ENCODE data around the gene MAP7D3.

The MAP7D3 gene

GRCh38 chrX:136211766-136212556 is 39.2 kb downstream of the MAP7D3 start:
- no peak overlapping the region for H3K4me3 Mint-ChIP-seq
- peaks cover 31% of the 10 kb centered on the region for H3K9me3 Mint-ChIP-seq
- no peak overlapping the region for H3K27ac Mint-ChIP-seq
- peaks cover 16% of the 10 kb centered on the region for H3K36me3 Mint-ChIP-seq (ENCODE audit: low read depth)
- no peak for DNase-seq
- H3K4me1 Mint-ChIP-seq: peaks cover 26% of the 10 kb centered on the region
- TF ChIP-seq, protein P1, sequence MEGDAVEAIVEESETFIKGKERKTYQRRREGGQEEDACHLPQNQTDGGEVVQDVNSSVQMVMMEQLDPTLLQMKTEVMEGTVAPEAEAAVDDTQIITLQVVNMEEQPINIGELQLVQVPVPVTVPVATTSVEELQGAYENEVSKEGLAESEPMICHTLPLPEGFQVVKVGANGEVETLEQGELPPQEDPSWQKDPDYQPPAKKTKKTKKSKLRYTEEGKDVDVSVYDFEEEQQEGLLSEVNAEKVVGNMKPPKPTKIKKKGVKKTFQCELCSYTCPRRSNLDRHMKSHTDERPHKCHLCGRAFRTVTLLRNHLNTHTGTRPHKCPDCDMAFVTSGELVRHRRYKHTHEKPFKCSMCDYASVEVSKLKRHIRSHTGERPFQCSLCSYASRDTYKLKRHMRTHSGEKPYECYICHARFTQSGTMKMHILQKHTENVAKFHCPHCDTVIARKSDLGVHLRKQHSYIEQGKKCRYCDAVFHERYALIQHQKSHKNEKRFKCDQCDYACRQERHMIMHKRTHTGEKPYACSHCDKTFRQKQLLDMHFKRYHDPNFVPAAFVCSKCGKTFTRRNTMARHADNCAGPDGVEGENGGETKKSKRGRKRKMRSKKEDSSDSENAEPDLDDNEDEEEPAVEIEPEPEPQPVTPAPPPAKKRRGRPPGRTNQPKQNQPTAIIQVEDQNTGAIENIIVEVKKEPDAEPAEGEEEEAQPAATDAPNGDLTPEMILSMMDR (IDR thresholded peaks at IDR 0.05): no peak
- H3K27me3 Mint-ChIP-seq (ENCODE audit: low read depth, poor library complexity): peaks cover 4% of the 10 kb centered on the region

DNA sequence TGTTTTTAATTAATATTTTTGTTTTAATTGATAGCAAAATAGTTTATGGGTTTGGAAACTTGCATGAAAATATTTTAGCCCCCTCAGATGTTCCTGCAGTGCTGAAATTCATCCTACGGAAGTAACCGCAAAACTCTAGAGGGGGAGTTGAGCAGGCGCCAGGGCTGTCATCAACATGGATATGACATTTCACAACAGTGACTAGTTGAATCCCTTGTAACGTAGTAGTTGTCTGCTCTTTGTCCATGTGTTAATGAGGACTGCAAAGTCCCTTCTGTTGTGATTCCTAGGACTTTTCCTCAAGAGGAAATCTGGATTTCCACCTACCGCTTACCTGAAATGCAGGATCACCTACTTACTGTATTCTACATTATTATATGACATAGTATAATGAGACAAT is 40.4 kb downstream of the MAP7D3 start:
- peaks cover 34% of the 10 kb centered on the region for H3K9me3 Mint-ChIP-seq

DNA sequence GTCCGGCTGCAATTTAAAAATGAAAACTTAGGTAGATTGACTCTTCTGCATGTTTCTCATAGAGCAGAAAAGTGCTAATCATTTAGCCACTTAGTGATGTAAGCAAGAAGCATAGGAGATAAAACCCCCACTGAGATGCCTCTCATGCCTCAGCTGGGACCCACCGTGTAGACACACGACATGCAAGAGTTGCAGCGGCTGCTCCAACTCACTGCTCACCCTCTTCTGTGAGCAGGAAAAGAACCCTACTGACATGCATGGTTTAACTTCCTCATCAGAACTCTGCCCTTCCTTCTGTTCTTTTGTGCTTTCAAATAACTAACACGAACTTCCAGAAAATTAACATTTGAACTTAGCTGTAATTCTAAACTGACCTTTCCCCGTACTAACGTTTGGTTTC is 41.0 kb downstream of the MAP7D3 start:
- Mint-ChIP-seq H3K4me1 (peaks cover 26% of the 10 kb centered on the region), H3K27ac (no peak overlapping the region), H3K36me3 (ENCODE audit: low read depth) (peaks cover 17% of the 10 kb centered on the region), H3K27me3 (ENCODE audit: low read depth, poor library complexity) (peaks cover 10% of the 10 kb centered on the region), H3K4me3 (no peak overlapping the region), H3K9me3 (peaks cover 33% of the 10 kb centered on the region)
- DNase-seq: no peak
- TF ChIP-seq, protein P1 (IDR thresholded peaks at IDR 0.05): no peak

More for the DNA sequence above, 40.4 kb downstream of the MAP7D3 start:
- DNase-seq: no peak
- H3K4me1 Mint-ChIP-seq: peaks cover 26% of the 10 kb centered on the region
- H3K27me3 Mint-ChIP-seq (ENCODE audit: low read depth, poor library complexity): peaks cover 6% of the 10 kb centered on the region
- TF ChIP-seq, protein P1 (IDR thresholded peaks at IDR 0.05): no peak
- peaks cover 17% of the 10 kb centered on the region for H3K36me3 Mint-ChIP-seq (ENCODE audit: low read depth)
- no peak overlapping the region for H3K4me3 Mint-ChIP-seq
- no peak overlapping the region for H3K27ac Mint-ChIP-seq

DNA sequence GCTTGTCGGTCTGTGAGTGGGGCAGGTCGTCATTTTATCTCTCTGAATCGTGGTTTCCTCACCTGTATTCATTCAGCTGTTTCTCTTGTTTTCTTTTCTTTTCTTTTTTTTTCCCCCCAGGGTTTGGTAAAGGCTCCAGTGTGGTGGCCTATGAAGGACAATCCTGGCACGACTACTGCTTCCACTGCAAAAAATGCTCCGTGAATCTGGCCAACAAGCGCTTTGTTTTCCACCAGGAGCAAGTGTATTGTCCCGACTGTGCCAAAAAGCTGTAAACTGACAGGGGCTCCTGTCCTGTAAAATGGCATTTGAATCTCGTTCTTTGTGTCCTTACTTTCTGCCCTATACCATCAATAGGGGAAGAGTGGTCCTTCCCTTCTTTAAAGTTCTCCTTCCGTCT is 41.4 kb downstream of the MAP7D3 start:
- H3K36me3 Mint-ChIP-seq (ENCODE audit: low read depth): peaks cover 17% of the 10 kb centered on the region
- peaks cover 10% of the 10 kb centered on the region for H3K27me3 Mint-ChIP-seq (ENCODE audit: low read depth, poor library complexity)
- H3K4me1 Mint-ChIP-seq: peaks cover 24% of the 10 kb centered on the region
- no peak overlapping the region for H3K27ac Mint-ChIP-seq
- H3K9me3 Mint-ChIP-seq: peaks cover 28% of the 10 kb centered on the region
- no peak for DNase-seq
- H3K4me3 Mint-ChIP-seq: no peak overlapping the region
- TF ChIP-seq, protein P1 (IDR thresholded peaks at IDR 0.05): no peak

DNA sequence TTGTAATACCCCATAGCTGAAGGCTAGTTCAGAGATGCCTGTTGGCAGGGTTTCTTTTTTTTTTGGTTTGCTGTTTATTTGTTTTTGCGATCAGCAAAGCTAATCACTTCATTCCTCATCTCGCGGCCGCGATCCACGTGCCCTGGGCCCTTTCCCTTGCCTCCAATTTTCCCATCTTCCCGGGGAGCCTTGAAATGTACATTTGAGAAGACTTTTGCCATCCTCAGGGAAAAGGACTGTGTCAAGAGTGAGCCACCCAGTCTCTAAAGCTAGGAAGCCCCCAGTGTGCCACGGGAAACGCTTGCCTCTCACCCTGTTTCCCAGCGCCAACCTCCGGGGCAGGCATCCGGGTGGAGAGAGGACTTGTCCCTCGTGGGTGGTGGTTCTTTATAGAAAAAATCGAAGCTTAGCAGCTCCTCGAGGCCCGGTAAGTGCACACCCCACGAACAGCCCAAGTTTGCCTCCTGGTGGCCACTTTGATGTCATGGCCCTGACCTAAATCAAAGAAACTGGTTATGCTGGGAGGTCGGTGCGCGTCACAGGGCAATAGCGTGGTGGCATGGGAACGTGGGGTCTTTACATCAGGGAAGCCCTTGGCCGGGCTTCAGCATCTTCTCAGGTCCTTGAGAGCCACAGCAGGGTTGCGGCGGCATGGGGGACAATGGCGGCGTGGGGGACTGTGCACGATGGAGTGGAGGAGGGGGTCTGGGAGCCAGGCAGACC is 42.0 kb downstream of the MAP7D3 start:
- Mint-ChIP-seq H3K4me1 (peaks cover 19% of the 10 kb centered on the region), H3K9me3 (peaks cover 22% of the 10 kb centered on the region), H3K36me3 (ENCODE audit: low read depth) (peaks cover 17% of the 10 kb centered on the region), H3K27ac (no peak overlapping the region), H3K27me3 (ENCODE audit: low read depth, poor library complexity) (peaks cover 10% of the 10 kb centered on the region), H3K4me3 (no peak overlapping the region)
- DNase-seq: peak; percentile 15
- TF ChIP-seq, protein P1 (IDR thresholded peaks at IDR 0.05): peak; percentile 32

Measured in nephron progenitor cell (in vitro differentiated cells).